Activated CD8-positive, alpha-beta T cell treated with anti-CD3 and anti-CD28 coated beads, Interleukin-2, amount 10 ng/mL, durations not matched to agents 7 days and 5 days (primary cell): ENCODE results near the gene SRY. TPM values are rescaled to one million over a fixed set of nuclear protein-coding genes. Genes with fewer than 3 reads are reported as not detected.
"Not testable (repeated sequence)": the region's sequence is repeated elsewhere in the genome, so short reads cannot be mapped to it uniquely, and the experiment has no call there.

ENCODE experiments used
- ATAC-seq: fragments of 150-1000 bp; cut with Tn5 transposase; one replicate; pipeline ENCODE4 v1.10.0; 2021; ENCODE audit warnings: moderate library complexity
- CTCF ChIA-PET: fragments of 350-600 bp; sonication (Branson Sonifier 250); formaldehyde crosslinking; loops from one replicate; lab custom pipeline; 2021; ENCODE audit warnings: antibody characterized with exemption; lab: Charles Lee
- POLR2A ChIA-PET: fragments of 350-600 bp; sonication (Branson Sonifier 250); formaldehyde crosslinking; loops from one replicate; lab custom pipeline; 2021; ENCODE audit warnings: antibody characterized with exemption; lab: Charles Lee
- DNase-seq: peaks from one replicate; pipeline ENCODE4 v3.0.0-alpha.2; 2020
- H3K27ac Mint-ChIP-seq: one replicate; pipeline ENCODE4 v1.8.0; 2021; ENCODE audit warnings: mild to moderate bottlenecking, mixed read lengths
- H3K27me3 Mint-ChIP-seq: one replicate; pipeline ENCODE4 v1.8.0; 2021; ENCODE audit warnings: low read depth, mixed read lengths
- H3K36me3 Mint-ChIP-seq: one replicate; pipeline ENCODE4 v1.8.0; 2021; ENCODE audit warnings: low read depth, mixed read lengths
- H3K4me1 Mint-ChIP-seq: one replicate; pipeline ENCODE4 v1.8.0; 2021; ENCODE audit warnings: low read depth, mixed read lengths
- H3K4me3 Mint-ChIP-seq: one replicate; pipeline ENCODE4 v1.8.0; 2021; ENCODE audit warnings: mild to moderate bottlenecking, mixed read lengths
- H3K9me3 Mint-ChIP-seq: one replicate; pipeline ENCODE4 v1.8.0; 2022; ENCODE audit warnings: mixed read lengths; ENCODE audit not compliant: insufficient read depth
- total RNA-seq, 2 experiments: library from RNA; stranded (reverse); gene quantifications; one replicate each; pipeline ENCODE4 v1.2.3, GENCODE V29; 2021

The SRY gene
- not detected for total RNA-seq

- H3K27ac Mint-ChIP-seq, result no peak within 1 kb of the TSS
- CTCF ChIA-PET, result no interaction called here
- no peak for DNase-seq
- POLR2A ChIA-PET, result no interaction called here
- peak within 1 kb of the TSS; percentile 42 for H3K4me3 Mint-ChIP-seq
- no peaks in the 10 kb centered on the region for H3K9me3 Mint-ChIP-seq
- no peaks in the 10 kb centered on the region for H3K36me3 Mint-ChIP-seq
- peaks cover 3% of the 10 kb centered on the region for H3K4me1 Mint-ChIP-seq
- no peak for ATAC-seq
- peaks cover 32% of the 10 kb centered on the region for H3K27me3 Mint-ChIP-seq
Observed at GRCh38 chrY:2787600-2787999, at the start of gene SRY. TSS of gene SRY (minus strand) at chrY:2787682. CDS start at chrY:2787603, 79 bp downstream.

- H3K27me3 Mint-ChIP-seq, result peaks cover 4% of the 10 kb centered on the region
- ATAC-seq (no peak), DNase-seq (no peak)
- peaks cover 13% of the 10 kb centered on the region for H3K4me1 Mint-ChIP-seq
- CTCF ChIA-PET, result no interaction called here
- peaks cover 7% of the 10 kb centered on the region for H3K36me3 Mint-ChIP-seq
- POLR2A ChIA-PET, result no interaction called here
- no peak overlapping the region for H3K4me3 Mint-ChIP-seq
- H3K27ac Mint-ChIP-seq, result no peak overlapping the region
- H3K9me3 Mint-ChIP-seq, result no peaks in the 10 kb centered on the region
Observed at GRCh38 chrY:2837078-2837477, 49.6 kb upstream of the SRY start.

GRCh38 chrY:2835230-2835629 lies 47.7 kb upstream of the SRY start:
- DNase-seq (no peak), ATAC-seq (no peak)
- no peak overlapping the region for H3K4me3 Mint-ChIP-seq
- peaks cover 14% of the 10 kb centered on the region for H3K27me3 Mint-ChIP-seq
- H3K4me1 Mint-ChIP-seq, result peaks cover 10% of the 10 kb centered on the region
- H3K9me3 Mint-ChIP-seq, result no peaks in the 10 kb centered on the region
- ChIA-PET CTCF (interaction anchor here (1.5 kb wide), 1 partner anchor 42 kb away, joined by 3 read pairs; no protein-coding TSS in a partner anchor), POLR2A (no interaction called here)
- H3K27ac Mint-ChIP-seq, result no peak overlapping the region
- H3K36me3 Mint-ChIP-seq, result no peaks in the 10 kb centered on the region

GRCh38 chrY:2828497-2828896 lies 41.0 kb upstream of the SRY start:
- Mint-ChIP-seq H3K27ac (no peak overlapping the region), H3K9me3 (no peaks in the 10 kb centered on the region), H3K4me1 (no peaks in the 10 kb centered on the region), H3K27me3 (peaks cover 13% of the 10 kb centered on the region), H3K4me3 (no peak overlapping the region), H3K36me3 (no peaks in the 10 kb centered on the region)
- CTCF ChIA-PET, result no interaction called here
- ATAC-seq (no peak), DNase-seq (no peak)
- POLR2A ChIA-PET, result no interaction called here

GRCh38 chrY:2824471-2824870 lies 37.0 kb upstream of the SRY start:
- CTCF ChIA-PET, result no interaction called here
- Mint-ChIP-seq H3K4me3 (no peak overlapping the region), H3K4me1 (no peaks in the 10 kb centered on the region), H3K9me3 (no peaks in the 10 kb centered on the region), H3K27me3 (peaks cover 3% of the 10 kb centered on the region), H3K36me3 (no peaks in the 10 kb centered on the region), H3K27ac (no peak overlapping the region)
- DNase-seq (no peak), ATAC-seq (no peak)
- POLR2A ChIA-PET, result no interaction called here

GRCh38 chrY:2817146-2817896 lies 29.8 kb upstream of the SRY start:
- H3K9me3 Mint-ChIP-seq, POLR2A ChIA-PET, CTCF ChIA-PET, DNase-seq, H3K4me1 Mint-ChIP-seq, H3K27ac Mint-ChIP-seq, H3K4me3 Mint-ChIP-seq, ATAC-seq, H3K27me3 Mint-ChIP-seq, H3K36me3 Mint-ChIP-seq: not testable (repeated sequence)

GRCh38 chrY:2800246-2800645 lies 12.8 kb upstream of the SRY start:
- H3K9me3 Mint-ChIP-seq, result no peaks in the 10 kb centered on the region
- ChIA-PET CTCF (no interaction called here), POLR2A (no interaction called here)
- H3K4me1 Mint-ChIP-seq, result peaks cover 4% of the 10 kb centered on the region
- no peak overlapping the region for H3K27ac Mint-ChIP-seq
- H3K36me3 Mint-ChIP-seq, result no peaks in the 10 kb centered on the region
- ATAC-seq (no peak), DNase-seq (no peak)
- peaks cover 19% of the 10 kb centered on the region for H3K27me3 Mint-ChIP-seq
- no peak overlapping the region for H3K4me3 Mint-ChIP-seq

- ChIA-PET POLR2A (no interaction called here), CTCF (no interaction called here)
- ATAC-seq (no peak), DNase-seq (no peak)
- H3K9me3 Mint-ChIP-seq, result no peaks in the 10 kb centered on the region
- no peak overlapping the region for H3K4me3 Mint-ChIP-seq
- no peak overlapping the region for H3K27ac Mint-ChIP-seq
- peaks cover 4% of the 10 kb centered on the region for H3K4me1 Mint-ChIP-seq
- no peaks in the 10 kb centered on the region for H3K36me3 Mint-ChIP-seq
- peaks cover 10% of the 10 kb centered on the region for H3K27me3 Mint-ChIP-seq
Observed at GRCh38 chrY:2797991-2798390, 10.5 kb upstream of the SRY start.

GRCh38 chrY:2796977-2797523 lies 9.6 kb upstream of the SRY start:
- H3K36me3 Mint-ChIP-seq, result no peaks in the 10 kb centered on the region
- no peak for DNase-seq
- ChIA-PET CTCF (no interaction called here), POLR2A (no interaction called here)
- no peaks in the 10 kb centered on the region for H3K9me3 Mint-ChIP-seq
- no peak overlapping the region for H3K27ac Mint-ChIP-seq
- H3K4me1 Mint-ChIP-seq, result no peaks in the 10 kb centered on the region
- peaks cover 6% of the 10 kb centered on the region for H3K27me3 Mint-ChIP-seq
- no peak overlapping the region for H3K4me3 Mint-ChIP-seq
- no peak for ATAC-seq

GRCh38 chrY:2789756-2790155 lies 2.3 kb upstream of the SRY start:
- Mint-ChIP-seq H3K27ac (no peak overlapping the region), H3K4me3 (no peak overlapping the region), H3K36me3 (no peaks in the 10 kb centered on the region), H3K9me3 (no peaks in the 10 kb centered on the region), H3K27me3 (peaks cover 36% of the 10 kb centered on the region), H3K4me1 (peaks cover 3% of the 10 kb centered on the region)
- CTCF ChIA-PET, result no interaction called here
- ATAC-seq (no peak), DNase-seq (no peak)
- POLR2A ChIA-PET, result no interaction called here

GRCh38 chrY:2786876-2787512 lies 488 bp downstream of the SRY start:
- Mint-ChIP-seq H3K4me1 (peaks cover 3% of the 10 kb centered on the region), H3K9me3 (no peaks in the 10 kb centered on the region), H3K27ac (no peak overlapping the region), H3K36me3 (no peaks in the 10 kb centered on the region), H3K4me3 (peak overlapping the region; percentile 42), H3K27me3 (peaks cover 30% of the 10 kb centered on the region)
- ATAC-seq, result no peak
- POLR2A ChIA-PET, result no interaction called here
- DNase-seq, result no peak
- CTCF ChIA-PET, result no interaction called here
